GM23338 (cell line): ENCODE data around the gene FHIT. TPM values are rescaled to one million over a fixed set of nuclear protein-coding genes. Genes with fewer than 3 reads are reported as not detected.

ENCODE experiments used
- ATAC-seq: fragments of 200-7000 bp; cut with Tn5 transposase; 3 replicates; pipeline ENCODE4 v1.9.1; 2020
- DNase-seq: peaks from one replicate; pipeline ENCODE4 v3.0.0-alpha.2; 2015; ENCODE audit warnings: low spot score
- H2AFZ ChIP-seq: fragments of 200-600 bp; sonication (generic); 2 replicates; pipeline ENCODE4 v1.8.0; 2016; ENCODE audit warnings: antibody characterized with exemption, mild to moderate bottlenecking, moderate library complexity
- H3F3A ChIP-seq: fragments of 200-600 bp; sonication (generic); replicated peaks from 2 replicates; pipeline ENCODE4 v1.8.0; 2017; ENCODE audit warnings: antibody characterized with exemption, mixed run types, low read depth
- H3K27ac ChIP-seq: fragments of 200-600 bp; sonication (generic); 2 replicates; pipeline ENCODE4 v1.6.1; 2016; ENCODE audit warnings: low read depth
- H3K27me3 ChIP-seq: fragments of 200-600 bp; sonication (generic); 2 replicates; pipeline ENCODE4 v1.8.0; 2016; ENCODE audit warnings: mild to moderate bottlenecking, mixed run types, moderate library complexity; ENCODE audit not compliant: insufficient read depth
- H3K36me3 ChIP-seq: fragments of 200-600 bp; sonication (generic); 2 replicates; pipeline ENCODE4 v1.8.0; 2016; ENCODE audit warnings: mild to moderate bottlenecking; ENCODE audit not compliant: insufficient read depth
- H3K4me1 ChIP-seq: fragments of 200-600 bp; sonication (generic); 2 replicates; pipeline ENCODE4 v1.8.0; 2016; ENCODE audit warnings: mild to moderate bottlenecking, moderate library complexity; ENCODE audit not compliant: insufficient read depth
- H3K4me2 ChIP-seq: fragments of 200-600 bp; sonication (generic); 2 replicates; pipeline ENCODE4 v1.7.1; 2017; ENCODE audit warnings: mixed run types
- H3K4me3 ChIP-seq: fragments of 200-600 bp; sonication (generic); 2 replicates; pipeline ENCODE4 v1.6.1; 2016; ENCODE audit warnings: mixed run types
- H3K79me2 ChIP-seq: fragments of 200-600 bp; sonication (generic); replicated peaks from 2 replicates; pipeline ENCODE4 v1.8.0; 2017; ENCODE audit warnings: mild to moderate bottlenecking; ENCODE audit not compliant: insufficient read depth
- H3K9me2 ChIP-seq: fragments of 200-600 bp; sonication (generic); 2 replicates; pipeline ENCODE4 v1.8.0; 2017; ENCODE audit not compliant: insufficient read depth
- H4K20me1 ChIP-seq: fragments of 200-600 bp; sonication (generic); replicated peaks from 2 replicates; pipeline ENCODE4 v1.8.0; 2017; ENCODE audit warnings: mild to moderate bottlenecking; ENCODE audit not compliant: insufficient read depth
- H3K27ac Mint-ChIP-seq: 2 replicates; pipeline ENCODE4 v1.8.0; 2020; ENCODE audit warnings: inconsistent platforms, mild to moderate bottlenecking, moderate library complexity, mixed read lengths
- H3K27me3 Mint-ChIP-seq: 3 replicates; pipeline ENCODE4 v1.8.0; 2022; ENCODE audit warnings: low read depth, mild to moderate bottlenecking, moderate library complexity, mixed read lengths, inconsistent platforms; ENCODE audit not compliant: insufficient read depth, poor library complexity
- H3K36me3 Mint-ChIP-seq: 3 replicates; pipeline ENCODE4 v1.8.0; 2021; ENCODE audit warnings: low read depth, mild to moderate bottlenecking, inconsistent platforms, moderate library complexity, mixed read lengths
- H3K4me1 Mint-ChIP-seq: 3 replicates; pipeline ENCODE4 v1.8.0; 2020; ENCODE audit warnings: mild to moderate bottlenecking, inconsistent platforms, mixed read lengths
- H3K4me3 Mint-ChIP-seq: 3 replicates; pipeline ENCODE4 v1.8.0; 2021; ENCODE audit warnings: moderate library complexity, mild to moderate bottlenecking, inconsistent platforms, mixed read lengths
- H3K9me3 Mint-ChIP-seq: 3 replicates; pipeline ENCODE4 v1.8.0; 2020; ENCODE audit warnings: moderate library complexity, mild to moderate bottlenecking, inconsistent platforms, mixed read lengths
- CREB1 ChIP-seq: fragments of 250-450 bp; sonication (Bioruptor Pico); IDR thresholded peaks from 2 replicates; pipeline ENCODE4 v1.5.0; 2020; ENCODE audit warnings: low read depth, mild to moderate bottlenecking, moderate library complexity
- ETS1 ChIP-seq: IDR thresholded peaks from 2 replicates; pipeline ENCODE4 v1.6.1; 2016; ENCODE audit warnings: antibody characterized with exemption
- EZH2 ChIP-seq: fragments of 200-600 bp; sonication (generic); IDR thresholded peaks from one replicate; pipeline ENCODE4 v1.8.0; 2017; ENCODE audit warnings: antibody characterized with exemption, mild to moderate bottlenecking, low read depth; ENCODE audit not compliant: unreplicated experiment
- EZH2phosphoT487 ChIP-seq: fragments of 200-600 bp; sonication (generic); IDR thresholded peaks from one replicate; pipeline ENCODE4 v1.8.1; 2018; ENCODE audit warnings: antibody characterized with exemption; ENCODE audit not compliant: unreplicated experiment
- NANOG ChIP-seq: IDR thresholded peaks from 2 replicates; pipeline ENCODE4 v1.6.1; 2016; ENCODE audit warnings: antibody characterized with exemption, borderline replicate concordance
- POLR2AphosphoS5 ChIP-seq: IDR thresholded peaks from 2 replicates; pipeline ENCODE4 v1.6.1; 2016; ENCODE audit warnings: antibody characterized with exemption, low read depth
- REST ChIP-seq: IDR thresholded peaks from one replicate; pipeline ENCODE4 v1.6.1; 2018; ENCODE audit warnings: antibody characterized with exemption; ENCODE audit not compliant: unreplicated experiment
- STAT1 ChIP-seq: IDR thresholded peaks from one replicate; pipeline ENCODE4 v1.6.1; 2016; ENCODE audit warnings: antibody characterized with exemption; ENCODE audit not compliant: unreplicated experiment
- ZNF114 ChIP-seq: fragments of 250-450 bp; sonication (Bioruptor Pico); IDR thresholded peaks from 2 replicates; pipeline ENCODE4 v1.5.0; 2020; ENCODE audit warnings: mild to moderate bottlenecking, moderate library complexity
- ZNF462 ChIP-seq: fragments of 250-450 bp; sonication (Bioruptor Pico); IDR thresholded peaks from 2 replicates; pipeline ENCODE4 v1.5.0; 2020; ENCODE audit warnings: mild to moderate bottlenecking, moderate library complexity
- polyA plus RNA-seq: library from polyadenylated mRNA; unstranded; fragments of >200 nt; fragmentation: Nextera tagmentation; extraction: Ambion mirVana; gene quantifications from 2 replicates; pipeline ENCODE4 v1.2.1, GENCODE V29; 2016
- total RNA-seq: library from RNA; depleted of rRNA; stranded (reverse); fragments of >200 nt; shearing (Covaris generic); gene quantifications from 2 replicates; pipeline ENCODE4 v1.2.3, GENCODE V29; 2014

Gene FHIT
- total and polyA plus RNA-seq, 2 experiments from 2014 or later: 3.0 to 8.3 TPM

- no peak for TF ChIP-seq EZH2
- no peak for TF ChIP-seq POLR2AphosphoS5
- TF ChIP-seq NANOG: no peak
- TF ChIP-seq ZNF114 (CRISPR knock-in tag): no peak
- no peak for TF ChIP-seq EZH2phosphoT487
- TF ChIP-seq ETS1: no peak
- no peak for ATAC-seq
- H3K36me3 Mint-ChIP-seq: peaks cover 41% of the 10 kb centered on the region
Observed at GRCh38 chr3:60657972-60658371, 593.3 kb downstream of the FHIT start.

GRCh38 chr3:60652829-60653228 lies 598.4 kb downstream of the FHIT start:
- no peak overlapping the region for H3K27ac Mint-ChIP-seq
- H3K4me1 Mint-ChIP-seq: peaks cover 16% of the 10 kb centered on the region; the same call in 2 of the 3 replicates
- no peaks in the 10 kb centered on the region for H3F3A ChIP-seq
- ATAC-seq (no peak), DNase-seq (no peak)
- H3K27me3 Mint-ChIP-seq: peaks cover 4% of the 10 kb centered on the region
- H2AFZ ChIP-seq: no peak overlapping the region
- no peaks in the 10 kb centered on the region for H3K9me2 ChIP-seq
- no peak overlapping the region for H3K4me3 Mint-ChIP-seq
- no peaks in the 10 kb centered on the region for H3K9me3 Mint-ChIP-seq
- peaks cover under 1% of the 10 kb centered on the region; the same call in 2 of the 3 replicates for H3K36me3 Mint-ChIP-seq
- H3K4me2 ChIP-seq: no peak overlapping the region
- no peaks in the 10 kb centered on the region for H3K79me2 ChIP-seq
- no peak overlapping the region for H3K27ac ChIP-seq
- no peaks in the 10 kb centered on the region for H3K27me3 ChIP-seq
- peaks cover 20% of the 10 kb centered on the region for H3K4me1 ChIP-seq
- H3K4me3 ChIP-seq: no peak overlapping the region
- H3K36me3 ChIP-seq: no peaks in the 10 kb centered on the region
- no peaks in the 10 kb centered on the region for H4K20me1 ChIP-seq
- no peak for TF ChIP-seq REST
- no peak for TF ChIP-seq CREB1 (CRISPR knock-in tag)
- no peak for TF ChIP-seq ETS1
- TF ChIP-seq EZH2: no peak
- no peak for TF ChIP-seq POLR2AphosphoS5
- TF ChIP-seq ZNF114 (CRISPR knock-in tag): no peak
- TF ChIP-seq ZNF462 (CRISPR knock-in tag): no peak
- no peak for TF ChIP-seq STAT1

More at GRCh38 chr3:60657972-60658371, 593.3 kb downstream of the FHIT start:
- no peak overlapping the region for H3K4me3 ChIP-seq
- H3K27me3 ChIP-seq: no peaks in the 10 kb centered on the region
- no peaks in the 10 kb centered on the region for H3F3A ChIP-seq
- no peaks in the 10 kb centered on the region; the same call in 1 of the 2 replicates for H3K36me3 ChIP-seq
- peaks cover 16% of the 10 kb centered on the region for H3K4me1 ChIP-seq
- Mint-ChIP-seq H3K4me1 (peaks cover 10% of the 10 kb centered on the region; the same call in 2 of the 3 replicates), H3K9me3 (peaks cover 31% of the 10 kb centered on the region), H3K27me3 (peaks cover 2% of the 10 kb centered on the region), H3K27ac (no peak overlapping the region), H3K4me3 (no peak overlapping the region)
- H4K20me1 ChIP-seq: no peaks in the 10 kb centered on the region
- no peak overlapping the region for H3K4me2 ChIP-seq
- H3K27ac ChIP-seq: no peak overlapping the region
- no peak overlapping the region for H2AFZ ChIP-seq
- no peaks in the 10 kb centered on the region for H3K79me2 ChIP-seq
- no peak for DNase-seq
- H3K9me2 ChIP-seq: no peaks in the 10 kb centered on the region
